ENCODE data around the gene SLC37A2.
A peak's percentile ranks its signal among the peaks of the same experiment; 100 is the strongest.

SLC37A2 gene

GRCh38 chr11:125090816-125091215 is 27.7 kb downstream of the SLC37A2 start:
- TF ChIP-seq CTCF (conservative IDR thresholded peaks at IDR 0.05; ENCODE audit: low read depth, low read length), result no peak

GRCh38 chr11:125091247-125091876 is 28.3 kb downstream of the SLC37A2 start:
- Histone ChIP-seq H3K79me2 (ENCODE audit: insufficient read depth, low read depth) (no peaks in the 10 kb centered on the region), H3K4me3 (IDR thresholded peaks at IDR 0.05; ENCODE audit: insufficient read depth, low read depth, low read length) (no peak overlapping the region)

More at GRCh38 chr11:125090816-125091215, 27.7 kb downstream of the SLC37A2 start:
- H3K4me3 ChIP-seq (IDR thresholded peaks at IDR 0.05; ENCODE audit: insufficient read depth, low read depth, low read length), result no peak overlapping the region
- no peaks in the 10 kb centered on the region for H4K20me1 ChIP-seq (ENCODE audit: insufficient read depth)
- H3K79me2 ChIP-seq (ENCODE audit: insufficient read depth, low read depth), result no peaks in the 10 kb centered on the region
- H3K4me1 ChIP-seq (ENCODE audit: low read depth, poor library complexity, severe bottlenecking), result no peaks in the 10 kb centered on the region
- no peak overlapping the region for H3K4me2 ChIP-seq
- no peak overlapping the region for H3K9ac ChIP-seq
- H3K36me3 ChIP-seq (ENCODE audit: insufficient read depth), result no peaks in the 10 kb centered on the region
- H3K27ac ChIP-seq, result no peak overlapping the region
- no peak overlapping the region for H2AFZ ChIP-seq (ENCODE audit: low read depth)
- H3K27me3 ChIP-seq (ENCODE audit: insufficient read depth, low read depth), result no peaks in the 10 kb centered on the region

GRCh38 chr11:125091877-125092664 is 29.0 kb downstream of the SLC37A2 start:
- Histone ChIP-seq H3K27ac (no peak overlapping the region), H3K9ac (no peak overlapping the region), H3K36me3 (ENCODE audit: insufficient read depth) (no peaks in the 10 kb centered on the region), H3K4me2 (no peak overlapping the region), H3K4me3 (IDR thresholded peaks at IDR 0.05; ENCODE audit: insufficient read depth, low read depth, low read length) (no peak overlapping the region), H3K27me3 (ENCODE audit: insufficient read depth, low read depth) (no peaks in the 10 kb centered on the region), H3K4me1 (ENCODE audit: low read depth, poor library complexity, severe bottlenecking) (no peaks in the 10 kb centered on the region), H4K20me1 (ENCODE audit: insufficient read depth) (no peaks in the 10 kb centered on the region), H3K79me2 (ENCODE audit: insufficient read depth, low read depth) (no peaks in the 10 kb centered on the region), H2AFZ (ENCODE audit: low read depth) (no peak overlapping the region)
- no peak for TF ChIP-seq CTCF (conservative IDR thresholded peaks at IDR 0.05; ENCODE audit: low read depth, low read length)

More at GRCh38 chr11:125091247-125091876, 28.3 kb downstream of the SLC37A2 start:
- TF ChIP-seq CTCF (conservative IDR thresholded peaks at IDR 0.05; ENCODE audit: low read depth, low read length), result peak; percentile 52
- Histone ChIP-seq H3K36me3 (ENCODE audit: insufficient read depth) (no peaks in the 10 kb centered on the region), H3K4me2 (no peak overlapping the region), H4K20me1 (ENCODE audit: insufficient read depth) (no peaks in the 10 kb centered on the region), H3K4me1 (ENCODE audit: low read depth, poor library complexity, severe bottlenecking) (no peaks in the 10 kb centered on the region), H2AFZ (ENCODE audit: low read depth) (no peak overlapping the region), H3K27ac (no peak overlapping the region), H3K9ac (no peak overlapping the region), H3K27me3 (ENCODE audit: insufficient read depth, low read depth) (no peaks in the 10 kb centered on the region)

GRCh38 chr11:125092669-125093068 is 29.6 kb downstream of the SLC37A2 start:
- no peak overlapping the region for H3K9ac ChIP-seq

More at GRCh38 chr11:125092669-125093068, 29.6 kb downstream of the SLC37A2 start:
- no peaks in the 10 kb centered on the region for H4K20me1 ChIP-seq (ENCODE audit: insufficient read depth)
- no peak overlapping the region for H2AFZ ChIP-seq (ENCODE audit: low read depth)
- no peak overlapping the region for H3K4me3 ChIP-seq (IDR thresholded peaks at IDR 0.05; ENCODE audit: insufficient read depth, low read depth, low read length)
- no peaks in the 10 kb centered on the region for H3K36me3 ChIP-seq (ENCODE audit: insufficient read depth)
- no peaks in the 10 kb centered on the region for H3K27me3 ChIP-seq (ENCODE audit: insufficient read depth, low read depth)
- H3K4me1 ChIP-seq (ENCODE audit: low read depth, poor library complexity, severe bottlenecking), result no peaks in the 10 kb centered on the region
- H3K4me2 ChIP-seq, result no peak overlapping the region
- no peak overlapping the region for H3K27ac ChIP-seq
- H3K79me2 ChIP-seq (ENCODE audit: insufficient read depth, low read depth), result no peaks in the 10 kb centered on the region
- TF ChIP-seq CTCF (conservative IDR thresholded peaks at IDR 0.05; ENCODE audit: low read depth, low read length), result no peak

All from KMS-11 (cell line).